Duodenal mucosa (tissue), 2 donors: Measurements from ENCODE around the gene RAB5IF.

Source experiments
- H3K27ac ChIP-seq: one replicate; pipeline ENCODE4 v1.7.0; 2013; ENCODE audit warnings: low read depth, low read length
- H3K27me3 ChIP-seq, 2 donors: one replicate each; pipeline ENCODE4 v1.7.0; 2013; ENCODE audit warnings: low read length in 2 of 2, control low read depth in 1 of 2; ENCODE audit not compliant: insufficient read depth in 2 of 2, control insufficient read depth in 1 of 2
- H3K36me3 ChIP-seq, 2 donors: one replicate each; pipeline ENCODE4 v1.7.0; 2013; ENCODE audit warnings: low read length in 2 of 2, control low read depth in 1 of 2; ENCODE audit not compliant: insufficient read depth in 2 of 2, control insufficient read depth in 1 of 2
- H3K4me1 ChIP-seq, 2 donors: one replicate each; pipeline ENCODE4 v1.7.0; 2013; ENCODE audit warnings: low read length in 2 of 2, control low read depth in 1 of 2; ENCODE audit not compliant: insufficient read depth in 2 of 2, control insufficient read depth in 1 of 2
- H3K4me3 ChIP-seq, 2 donors: one replicate each; pipeline ENCODE4 v1.7.0; 2013; ENCODE audit warnings: low read length in 2 of 2, low read depth in 1 of 2
- H3K9ac ChIP-seq, 2 donors: one replicate each; pipeline ENCODE4 v1.7.0; 2013; ENCODE audit warnings: low read length in 2 of 2, low read depth in 1 of 2
- H3K9me3 ChIP-seq, 2 donors: one replicate each; pipeline ENCODE4 v1.7.0; 2013; ENCODE audit warnings: low read length in 2 of 2, control low read depth in 1 of 2; ENCODE audit not compliant: control insufficient read depth in 1 of 2

The RAB5IF gene

DNA sequence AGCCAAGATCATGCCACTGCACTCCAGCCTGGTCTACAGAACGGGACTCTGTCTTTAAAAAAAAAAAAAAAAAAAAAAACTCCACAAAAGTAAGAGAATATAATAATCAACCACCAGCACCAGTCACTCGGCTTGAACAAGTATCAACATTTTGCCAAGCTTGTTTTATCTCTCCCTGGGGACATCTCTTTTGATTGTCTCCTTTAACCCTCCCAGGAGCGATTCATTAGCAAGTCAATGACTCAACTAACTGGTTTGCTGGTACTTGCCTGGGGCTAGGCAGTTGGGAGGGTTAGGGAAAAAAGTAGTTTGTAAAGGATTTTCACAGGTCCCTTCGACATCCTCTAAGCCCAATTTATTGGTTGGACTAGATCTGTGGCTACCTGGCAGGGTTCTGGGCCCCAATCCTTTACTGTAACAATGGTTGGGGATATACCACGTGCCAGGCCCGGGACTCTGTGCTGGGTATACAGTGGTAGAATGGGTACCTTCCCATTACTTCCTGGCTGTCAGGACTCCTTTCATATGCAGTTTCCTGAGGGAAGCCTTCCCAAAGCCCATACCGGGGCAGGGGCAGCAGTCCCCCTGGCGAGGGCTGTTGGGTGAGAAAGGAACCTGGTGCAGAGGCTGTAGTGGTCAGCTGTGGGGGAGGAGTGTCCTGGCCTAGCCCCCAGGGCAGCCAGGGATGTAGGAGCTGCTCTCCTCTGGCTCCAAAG, 20.0 kb upstream of the RAB5IF start:
- H3K36me3 ChIP-seq: peaks cover 5 to 15% of the 10 kb centered on the region in 2 donors

DNA sequence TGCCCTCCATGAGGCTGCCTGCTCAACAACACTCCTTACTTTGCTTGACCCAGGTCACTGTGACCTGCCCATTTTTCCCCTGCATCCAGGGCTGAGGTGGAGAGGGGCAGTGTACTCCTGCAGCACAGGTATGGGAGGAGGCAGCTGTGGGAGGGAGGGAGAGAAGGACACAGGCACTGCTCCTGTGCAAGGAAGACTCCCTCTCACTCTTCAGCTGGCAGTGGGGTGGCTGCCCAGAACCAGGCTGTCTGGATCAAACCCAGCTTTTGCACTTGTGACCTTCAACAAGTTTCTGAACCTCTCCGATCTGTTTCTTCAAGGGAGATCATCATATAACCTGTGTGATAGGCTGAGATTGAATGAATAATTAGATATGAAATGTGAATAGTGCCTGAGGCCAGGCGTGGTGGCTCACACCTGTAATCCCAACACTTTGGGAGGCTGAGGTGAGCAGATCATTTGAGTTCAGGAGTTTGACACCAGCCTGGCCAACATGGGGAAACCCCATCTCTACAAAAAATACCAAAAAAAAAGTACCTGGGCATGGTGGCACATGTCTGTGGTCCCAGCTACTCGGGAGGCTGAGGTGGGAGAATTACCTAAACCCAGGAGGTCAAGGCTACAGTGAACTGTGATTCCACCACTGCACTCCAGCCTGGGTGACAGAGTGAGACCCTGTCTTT, 18.1 kb upstream of the RAB5IF start:
- no peaks in the 10 kb centered on the region for H3K9me3 ChIP-seq
- no peak overlapping the region for H3K4me3 ChIP-seq
- H3K27me3 ChIP-seq: no peaks in the 10 kb centered on the region
- H3K9ac ChIP-seq: no peak overlapping the region
- H3K4me1 ChIP-seq: no peaks in the 10 kb centered on the region
- H3K36me3 ChIP-seq: peaks cover 2 to 11% of the 10 kb centered on the region in 2 donors
- no peak overlapping the region for H3K27ac ChIP-seq

More for the DNA sequence above, 20.0 kb upstream of the RAB5IF start:
- no peak overlapping the region for H3K4me3 ChIP-seq
- no peak overlapping the region for H3K9ac ChIP-seq
- no peaks in the 10 kb centered on the region for H3K27me3 ChIP-seq
- H3K4me1 ChIP-seq: no peaks in the 10 kb centered on the region
- no peaks in the 10 kb centered on the region for H3K9me3 ChIP-seq
- no peak overlapping the region for H3K27ac ChIP-seq

DNA sequence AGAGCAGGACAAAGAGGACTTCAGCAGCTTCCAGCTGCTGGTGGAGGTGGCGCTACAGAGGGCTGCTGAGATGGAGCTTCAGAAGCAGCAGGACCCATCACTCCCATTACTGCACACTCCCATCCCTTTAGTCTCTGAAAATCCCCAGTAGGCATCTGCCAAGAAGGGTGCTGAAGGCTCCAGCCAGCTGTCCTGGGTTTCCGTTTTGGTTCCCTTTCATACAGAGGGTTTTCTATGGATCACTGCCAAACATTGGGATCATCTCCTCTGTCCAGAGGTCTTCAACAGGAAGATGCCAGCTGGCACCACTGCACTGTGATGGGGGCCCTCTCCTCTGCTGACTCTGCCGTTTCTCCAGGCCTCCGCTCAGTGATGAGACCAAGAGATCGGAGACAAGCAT, 14.3 kb upstream of the RAB5IF start:
- no peaks in the 10 kb centered on the region for H3K27me3 ChIP-seq
- peaks cover 0 to 8% of the 10 kb centered on the region in 2 donors for H3K4me1 ChIP-seq
- H3K9me3 ChIP-seq: no peaks in the 10 kb centered on the region
- no peak overlapping the region for H3K9ac ChIP-seq
- H3K36me3 ChIP-seq: peaks cover 0 to 5% of the 10 kb centered on the region in 2 donors
- H3K27ac ChIP-seq: no peak overlapping the region
- H3K4me3 ChIP-seq: no peak overlapping the region

DNA sequence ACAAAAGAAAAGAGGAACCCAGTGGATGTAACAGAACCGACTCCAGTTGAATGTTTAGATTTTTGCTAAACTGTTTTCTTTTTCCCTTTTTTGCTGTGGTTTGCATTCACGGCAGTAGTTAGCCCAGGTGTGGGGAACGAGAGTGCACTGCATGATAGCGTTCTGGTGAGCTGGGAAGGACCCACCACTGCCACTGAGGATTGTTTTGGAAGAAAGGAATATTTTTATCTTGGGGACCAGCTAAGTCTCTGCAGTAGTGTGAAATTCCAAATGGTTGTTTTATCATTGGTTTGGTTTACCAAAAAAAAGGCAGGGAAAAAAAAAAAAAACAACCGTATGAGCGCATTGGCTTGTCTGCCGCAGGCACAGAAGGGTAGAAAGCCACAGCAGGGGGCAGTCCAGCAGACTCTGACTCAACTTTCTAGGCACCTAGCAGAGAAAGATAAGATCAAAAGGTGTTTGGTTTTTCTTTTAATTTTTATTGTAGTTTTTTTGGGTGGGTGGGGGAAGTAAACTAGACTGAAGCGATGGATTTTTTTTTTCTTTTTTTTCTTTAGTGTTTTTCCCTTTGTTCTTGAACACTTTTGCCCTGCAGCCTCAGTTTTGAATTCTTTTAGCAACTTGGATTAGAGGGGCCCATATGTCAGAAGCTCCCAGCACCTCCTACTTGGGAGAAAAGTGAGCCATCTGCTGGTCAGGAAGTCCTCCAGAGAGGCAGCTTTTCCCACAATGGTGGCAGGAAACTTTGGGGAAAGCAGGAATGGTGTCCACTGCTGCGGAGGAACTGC, 13.5 kb upstream of the RAB5IF start:
- Histone ChIP-seq H3K27ac (no peak overlapping the region), H3K9ac (no peak overlapping the region)

DNA sequence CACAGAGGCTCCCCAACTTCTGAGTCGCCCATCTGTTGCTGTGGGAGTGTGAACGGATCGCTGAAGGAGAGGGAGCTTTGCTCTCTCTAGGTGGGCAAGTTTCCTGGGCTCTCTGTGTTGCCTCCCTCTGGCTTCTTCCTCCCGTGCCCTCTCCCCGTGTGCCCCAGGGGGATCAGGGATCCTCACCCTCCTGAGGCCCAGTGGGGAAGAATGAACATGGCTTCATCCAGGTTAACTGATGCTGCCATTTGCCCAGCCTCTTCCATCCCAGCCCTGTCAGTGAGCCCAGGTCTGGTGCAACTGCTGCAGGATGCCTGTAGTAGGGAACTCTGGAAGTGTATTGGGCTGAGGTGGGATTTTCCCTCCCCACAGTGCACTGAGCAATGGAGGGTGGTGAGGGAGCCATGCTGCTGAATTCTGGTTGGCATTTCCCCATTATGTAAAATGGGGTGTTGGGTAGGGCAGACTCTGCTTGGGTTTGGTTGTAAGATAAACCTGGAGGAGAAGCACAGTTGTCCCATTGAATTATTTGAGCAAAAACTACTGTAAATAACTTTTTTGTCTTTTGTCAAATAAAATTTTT, 12.1 kb upstream of the RAB5IF start:
- Histone ChIP-seq H3K27me3 (no peaks in the 10 kb centered on the region), H3K27ac (no peak overlapping the region), H3K4me3 (no peak overlapping the region), H3K4me1 (peaks cover under 1 to 8% of the 10 kb centered on the region in 2 donors), H3K9me3 (no peaks in the 10 kb centered on the region), H3K9ac (no peak overlapping the region), H3K36me3 (peaks cover 0 to 5% of the 10 kb centered on the region in 2 donors)

More for the DNA sequence above, 13.5 kb upstream of the RAB5IF start:
- Histone ChIP-seq H3K4me3 (no peak overlapping the region), H3K36me3 (peaks cover 0 to 5% of the 10 kb centered on the region in 2 donors), H3K9me3 (no peaks in the 10 kb centered on the region), H3K4me1 (peaks cover 0 to 8% of the 10 kb centered on the region in 2 donors), H3K27me3 (no peaks in the 10 kb centered on the region)

DNA sequence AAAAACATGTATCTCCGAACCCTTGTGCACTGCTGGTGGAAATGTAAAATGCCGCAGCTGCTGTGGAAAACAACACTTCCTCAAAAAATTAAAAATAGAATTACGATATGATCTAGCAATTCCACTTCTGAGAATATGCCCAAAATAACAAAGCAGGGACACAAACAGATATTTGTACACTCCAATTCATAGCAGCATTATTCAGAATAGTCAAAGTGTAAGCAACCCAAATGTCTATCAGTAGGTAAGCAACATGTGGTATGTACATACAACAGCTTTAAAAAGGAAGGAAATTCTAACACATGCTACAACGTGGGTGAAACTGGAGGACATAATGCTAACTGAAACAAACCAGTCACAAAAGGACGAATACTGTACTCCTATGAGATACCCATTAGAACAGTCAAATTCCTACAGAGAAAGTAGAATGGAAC, 5.7 kb upstream of the RAB5IF start:
- no peaks in the 10 kb centered on the region for H3K36me3 ChIP-seq
- H3K9me3 ChIP-seq: no peaks in the 10 kb centered on the region
- H3K27ac ChIP-seq: no peak overlapping the region
- H3K27me3 ChIP-seq: no peaks in the 10 kb centered on the region
- no peak overlapping the region for H3K9ac ChIP-seq
- H3K4me3 ChIP-seq: no peak overlapping the region
- H3K4me1 ChIP-seq: peaks cover 8 to 9% of the 10 kb centered on the region in 2 donors

DNA sequence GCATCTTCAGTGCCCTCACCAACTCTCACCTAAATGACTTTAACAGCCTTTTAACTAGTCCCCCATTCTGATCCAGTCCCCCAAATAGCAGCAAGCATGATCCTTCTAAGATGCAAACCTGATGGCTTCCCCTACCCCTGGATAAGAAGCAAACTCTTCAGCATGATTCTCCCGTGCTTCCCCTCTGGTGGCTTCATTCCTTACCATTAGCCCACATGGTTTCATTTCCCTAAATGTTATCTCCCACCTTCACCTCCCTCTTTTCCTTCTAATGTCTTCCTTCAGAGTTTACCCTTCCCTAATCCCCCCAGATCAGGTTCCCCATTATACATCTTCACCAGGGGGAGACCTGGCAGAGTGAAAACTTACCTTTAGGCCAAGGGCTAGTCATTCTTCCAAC, 4.0 kb upstream of the RAB5IF start:
- H3K36me3 ChIP-seq: no peaks in the 10 kb centered on the region

DNA sequence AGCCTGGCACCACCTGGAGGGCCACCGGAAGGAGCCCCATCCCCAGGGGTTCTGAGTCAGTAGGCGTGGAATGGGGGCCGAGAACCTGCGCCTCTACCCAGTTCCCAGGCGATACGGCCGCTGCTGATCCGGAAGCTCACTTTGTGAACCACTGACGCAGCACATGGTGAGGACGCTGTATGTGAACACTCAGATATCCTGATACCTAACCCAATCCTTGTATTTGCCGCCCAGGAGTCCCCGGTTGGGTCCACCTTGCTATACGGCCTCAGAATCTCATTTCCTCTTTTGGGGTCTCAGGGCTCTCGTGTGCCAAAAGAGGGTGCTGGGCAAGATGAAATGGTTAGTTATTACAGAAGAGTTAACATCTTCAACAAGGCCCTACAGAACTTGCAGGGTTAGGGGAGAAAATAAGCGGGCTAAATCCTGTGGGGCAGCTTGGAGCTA, 604 bp upstream of the RAB5IF start:
- H3K9ac ChIP-seq: peak overlapping the region; percentile 76 to 99
- H3K4me3 ChIP-seq: peak overlapping the region; percentile 61 to 72
- peak overlapping the region; percentile 91 for H3K27ac ChIP-seq
- H3K9me3 ChIP-seq: no peaks in the 10 kb centered on the region
- peaks cover 21 to 25% of the 10 kb centered on the region in 2 donors for H3K4me1 ChIP-seq
- H3K27me3 ChIP-seq: no peaks in the 10 kb centered on the region
- peaks cover 11 to 21% of the 10 kb centered on the region in 2 donors for H3K36me3 ChIP-seq

More for the DNA sequence above, 4.0 kb upstream of the RAB5IF start:
- H3K9me3 ChIP-seq: no peaks in the 10 kb centered on the region
- no peak overlapping the region for H3K27ac ChIP-seq
- H3K4me1 ChIP-seq: peaks cover 10 to 15% of the 10 kb centered on the region in 2 donors
- no peak overlapping the region for H3K9ac ChIP-seq
- no peaks in the 10 kb centered on the region for H3K27me3 ChIP-seq
- H3K4me3 ChIP-seq: no peak overlapping the region

DNA sequence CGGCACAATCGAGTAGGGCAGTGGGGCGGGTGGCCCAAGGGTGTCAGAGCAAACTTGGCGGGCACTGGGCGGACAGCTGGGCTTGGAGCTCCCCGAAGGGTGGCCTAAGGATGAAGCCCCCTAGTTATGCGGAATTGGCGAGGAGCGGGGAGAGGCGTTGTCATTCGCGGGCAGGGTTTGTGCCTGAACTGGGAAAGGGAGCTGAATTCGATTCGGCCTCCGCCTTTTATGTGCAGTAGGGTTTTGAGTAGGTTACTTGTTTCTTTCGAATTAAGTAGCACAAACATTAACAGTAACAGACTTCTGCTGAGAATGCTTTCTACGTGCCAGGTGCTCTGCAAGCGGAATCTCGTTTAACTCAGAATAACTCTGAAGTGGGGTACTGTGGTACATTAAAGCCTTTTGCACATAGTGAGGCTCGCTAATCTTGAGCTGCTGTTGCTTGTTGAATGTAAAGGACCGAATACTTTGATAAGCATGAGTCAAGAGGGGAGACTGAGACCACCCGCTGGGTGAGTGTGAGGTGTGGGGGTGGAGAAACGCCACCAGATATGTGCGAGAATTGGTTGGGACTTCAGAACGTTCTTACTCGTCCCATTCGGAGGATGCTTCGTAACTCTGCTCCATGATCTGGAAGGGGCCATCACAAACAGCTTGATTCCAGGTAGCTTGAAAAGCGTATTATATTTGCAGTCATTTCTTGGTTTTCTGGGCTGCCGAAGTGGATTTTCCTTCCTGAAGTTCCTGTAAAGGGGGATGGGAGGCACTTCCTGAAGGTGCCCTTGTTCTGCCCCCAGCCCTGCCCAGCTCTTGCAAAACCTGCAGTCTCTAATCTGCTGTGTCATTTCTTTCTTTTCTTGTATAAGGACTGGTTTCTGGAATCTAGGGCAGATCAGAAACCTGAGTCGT, 833 bp downstream of the RAB5IF start:
- Histone ChIP-seq H3K9me3 (no peaks in the 10 kb centered on the region), H3K4me3 (peak overlapping the region; percentile 98 to 99), H3K36me3 (peaks cover 17 to 33% of the 10 kb centered on the region in 2 donors), H3K27ac (peak overlapping the region; percentile 91), H3K9ac (peak overlapping the region; percentile 94 to 99), H3K27me3 (no peaks in the 10 kb centered on the region), H3K4me1 (peaks cover 21 to 25% of the 10 kb centered on the region in 2 donors)
